NCI-H1092 (cell line): Measurements from ENCODE around the gene SNX27.
"Not testable (repeated sequence)": the region's sequence is repeated elsewhere in the genome, so short reads cannot be mapped to it uniquely, and the experiment has no call there.

Source experiments
- DNase-seq: peaks from one replicate; lab custom pipeline; 2025; lab: John Stamatoyannopoulos, UW

The SNX27 gene

GRCh38 chr1:151639466-151639865 lies 27.6 kb downstream of the SNX27 start:
- no peak for DNase-seq

- no peak for DNase-seq
Measured at GRCh38 chr1:151641229-151641628, 29.4 kb downstream of the SNX27 start.

- DNase-seq = not testable (repeated sequence)
Measured at GRCh38 chr1:151643085-151643484, 31.2 kb downstream of the SNX27 start.

- no peak for DNase-seq
Measured at GRCh38 chr1:151644001-151644400, 32.2 kb downstream of the SNX27 start.

GRCh38 chr1:151653397-151653796 lies 41.5 kb downstream of the SNX27 start:
- no peak for DNase-seq

GRCh38 chr1:151655371-151655770 lies 43.5 kb downstream of the SNX27 start:
- DNase-seq = no peak

- DNase-seq = no peak
Measured at GRCh38 chr1:151661751-151662150, 49.9 kb downstream of the SNX27 start.

GRCh38 chr1:151668090-151668489 lies 56.2 kb downstream of the SNX27 start:
- no peak for DNase-seq

- not testable (repeated sequence) for DNase-seq
Measured at GRCh38 chr1:151670036-151670675, 58.3 kb downstream of the SNX27 start.

- no peak for DNase-seq
Measured at GRCh38 chr1:151673407-151673806, 61.6 kb downstream of the SNX27 start.

GRCh38 chr1:151680391-151680790 lies 68.5 kb downstream of the SNX27 start:
- no peak for DNase-seq

- no peak for DNase-seq
Measured at GRCh38 chr1:151680826-151681225, 69.0 kb downstream of the SNX27 start.

GRCh38 chr1:151681923-151682322 lies 70.1 kb downstream of the SNX27 start:
- no peak for DNase-seq

- DNase-seq = not testable (repeated sequence)
Measured at GRCh38 chr1:151682901-151683300, 71.1 kb downstream of the SNX27 start.

GRCh38 chr1:151684128-151684527 lies 72.3 kb downstream of the SNX27 start:
- DNase-seq = no peak

GRCh38 chr1:151686561-151686960 lies 74.7 kb downstream of the SNX27 start:
- DNase-seq = no peak

GRCh38 chr1:151689494-151689893 lies 77.6 kb downstream of the SNX27 start:
- DNase-seq = no peak

GRCh38 chr1:151692226-151692625 lies 80.4 kb downstream of the SNX27 start:
- no peak for DNase-seq

GRCh38 chr1:151693057-151693651 lies 81.3 kb downstream of the SNX27 start:
- peak; percentile 27 for DNase-seq

GRCh38 chr1:151701515-151701914 lies 89.7 kb downstream of the SNX27 start:
- no peak for DNase-seq

- DNase-seq = no peak
Measured at GRCh38 chr1:151702936-151703335, 91.1 kb downstream of the SNX27 start.

- DNase-seq = no peak
Measured at GRCh38 chr1:151703813-151704212, 92.0 kb downstream of the SNX27 start.

- DNase-seq = no peak
Measured at GRCh38 chr1:151704246-151704645, 92.4 kb downstream of the SNX27 start.

- DNase-seq = no peak
Measured at GRCh38 chr1:151705146-151705545, 93.3 kb downstream of the SNX27 start.
